ENCODE measurements around the gene SCO1.

SCO1 gene

DNA sequence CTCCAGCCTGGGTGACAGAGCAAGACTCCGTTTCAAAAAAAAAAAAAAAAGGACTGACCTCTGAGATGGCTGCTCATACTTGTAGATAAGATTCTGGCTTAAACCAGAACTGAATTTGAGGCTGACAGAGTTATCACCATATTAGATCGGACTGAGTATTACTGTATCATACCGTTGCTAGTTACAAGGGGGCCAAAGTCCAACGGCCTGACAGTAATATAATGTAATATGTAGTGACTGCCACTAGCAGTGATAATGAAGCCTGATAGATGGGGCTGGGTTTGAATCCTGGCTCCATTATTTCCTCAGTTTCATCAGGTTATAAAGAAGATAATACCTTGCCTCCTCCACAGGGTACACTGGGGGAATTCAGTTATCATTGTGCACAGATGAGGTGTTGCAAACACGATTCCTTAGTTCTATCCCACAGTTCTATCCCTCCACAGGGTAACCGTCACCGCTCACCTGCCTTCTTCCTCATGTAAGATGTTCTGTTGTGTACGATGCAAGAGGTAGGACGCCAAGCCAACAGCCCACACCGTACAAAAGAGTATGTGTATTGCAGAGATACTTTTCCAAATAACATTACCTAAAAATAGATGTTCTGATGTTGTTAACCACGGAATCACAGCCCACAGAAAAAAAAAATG is 27.3 kb upstream of the SCO1 start:
- DNase-seq (ENCODE audit: insufficient read length, low spot score): no peak
- TF ChIP-seq, protein P1, sequence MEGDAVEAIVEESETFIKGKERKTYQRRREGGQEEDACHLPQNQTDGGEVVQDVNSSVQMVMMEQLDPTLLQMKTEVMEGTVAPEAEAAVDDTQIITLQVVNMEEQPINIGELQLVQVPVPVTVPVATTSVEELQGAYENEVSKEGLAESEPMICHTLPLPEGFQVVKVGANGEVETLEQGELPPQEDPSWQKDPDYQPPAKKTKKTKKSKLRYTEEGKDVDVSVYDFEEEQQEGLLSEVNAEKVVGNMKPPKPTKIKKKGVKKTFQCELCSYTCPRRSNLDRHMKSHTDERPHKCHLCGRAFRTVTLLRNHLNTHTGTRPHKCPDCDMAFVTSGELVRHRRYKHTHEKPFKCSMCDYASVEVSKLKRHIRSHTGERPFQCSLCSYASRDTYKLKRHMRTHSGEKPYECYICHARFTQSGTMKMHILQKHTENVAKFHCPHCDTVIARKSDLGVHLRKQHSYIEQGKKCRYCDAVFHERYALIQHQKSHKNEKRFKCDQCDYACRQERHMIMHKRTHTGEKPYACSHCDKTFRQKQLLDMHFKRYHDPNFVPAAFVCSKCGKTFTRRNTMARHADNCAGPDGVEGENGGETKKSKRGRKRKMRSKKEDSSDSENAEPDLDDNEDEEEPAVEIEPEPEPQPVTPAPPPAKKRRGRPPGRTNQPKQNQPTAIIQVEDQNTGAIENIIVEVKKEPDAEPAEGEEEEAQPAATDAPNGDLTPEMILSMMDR (IDR thresholded peaks at IDR 0.05; ENCODE audit: insufficient read depth, missing control alignments): no peak
- no peak for FAIRE-seq

DNA sequence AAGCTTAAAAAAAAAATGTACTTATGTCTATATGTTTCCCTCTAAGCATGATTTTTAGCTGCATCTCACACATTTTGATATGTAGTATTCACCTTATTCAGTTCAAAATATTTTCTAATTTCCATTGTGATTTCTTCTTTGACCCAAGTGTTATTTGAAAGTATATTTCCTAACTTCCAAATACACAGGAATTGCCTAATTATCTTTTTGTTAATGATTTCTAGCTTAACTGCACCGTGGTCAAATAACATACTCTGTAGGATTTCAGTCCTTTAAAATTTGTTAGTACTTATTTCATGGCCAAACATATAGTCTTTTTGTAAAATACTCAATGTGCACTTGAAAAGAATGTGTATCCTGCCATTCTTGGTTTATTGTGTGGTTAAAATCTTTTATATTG is 21.2 kb upstream of the SCO1 start:
- TF ChIP-seq, protein P1 (IDR thresholded peaks at IDR 0.05; ENCODE audit: insufficient read depth, missing control alignments): no peak
- FAIRE-seq: no peak
- DNase-seq (ENCODE audit: insufficient read length, low spot score): no peak

DNA sequence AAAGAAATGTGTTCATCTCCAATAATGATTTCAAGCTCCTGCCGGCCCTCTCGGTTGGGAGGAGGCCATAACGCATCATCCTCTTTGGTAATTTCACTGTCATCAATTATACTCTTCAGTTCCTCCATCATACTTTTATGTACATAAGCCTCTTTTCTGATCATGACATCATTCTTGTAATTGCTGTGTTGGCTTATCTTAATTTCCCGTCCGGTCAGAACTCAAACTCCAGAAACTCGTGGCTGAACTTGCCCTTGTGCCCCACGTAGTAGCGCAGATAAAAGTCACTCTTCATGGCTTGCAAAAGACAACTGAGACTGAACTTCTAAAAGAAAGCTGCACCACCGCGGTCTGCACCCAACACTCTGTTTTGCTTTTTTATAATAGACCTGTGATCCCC is 18.9 kb upstream of the SCO1 start:
- DNase-seq (ENCODE audit: insufficient read length, low spot score) (no peak), FAIRE-seq (no peak)
- TF ChIP-seq, protein P1 (IDR thresholded peaks at IDR 0.05; ENCODE audit: insufficient read depth, missing control alignments): no peak

DNA sequence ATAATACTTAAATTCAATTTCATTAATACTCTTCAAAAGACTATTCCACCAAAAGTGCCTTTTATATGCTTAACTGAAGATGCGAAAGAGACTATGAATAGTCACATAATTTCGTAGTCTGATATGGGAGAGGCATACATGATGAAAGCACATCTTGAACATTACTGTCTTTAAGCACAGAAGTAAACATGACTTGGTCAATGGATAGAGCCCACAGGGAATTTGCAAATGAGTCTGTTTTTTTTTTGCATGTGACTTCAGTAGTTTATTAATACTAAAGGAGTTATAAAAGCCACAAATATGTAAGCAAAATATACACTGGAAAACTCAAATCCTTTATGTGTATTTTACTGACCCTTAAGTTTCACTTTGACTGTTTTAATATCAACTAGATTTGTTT is 16.0 kb upstream of the SCO1 start:
- TF ChIP-seq, protein P1 (IDR thresholded peaks at IDR 0.05; ENCODE audit: insufficient read depth, missing control alignments): no peak
- no peak for DNase-seq (ENCODE audit: insufficient read length, low spot score)
- no peak for FAIRE-seq

DNA sequence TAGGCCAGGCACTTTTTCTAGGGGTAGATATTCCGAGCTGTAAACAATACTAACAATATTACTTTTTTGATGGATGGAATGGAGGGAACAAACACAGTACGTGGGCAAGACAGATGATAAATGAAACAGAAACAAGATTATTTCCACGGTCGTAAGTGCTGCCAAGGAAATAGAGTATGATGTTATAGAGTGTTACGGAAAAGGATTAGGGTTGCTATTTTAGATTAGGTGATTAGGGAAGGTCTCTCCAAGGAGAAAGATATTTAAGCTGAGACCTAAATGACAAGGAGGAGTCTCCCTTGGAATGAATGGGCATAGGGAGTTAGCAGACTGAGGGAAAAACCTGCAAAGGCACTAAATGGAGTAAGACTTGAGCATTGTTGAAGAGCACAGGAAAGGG is 8.4 kb upstream of the SCO1 start:
- DNase-seq (ENCODE audit: insufficient read length, low spot score): no peak
- TF ChIP-seq, protein P1 (IDR thresholded peaks at IDR 0.05; ENCODE audit: insufficient read depth, missing control alignments): no peak
- no peak for FAIRE-seq

DNA sequence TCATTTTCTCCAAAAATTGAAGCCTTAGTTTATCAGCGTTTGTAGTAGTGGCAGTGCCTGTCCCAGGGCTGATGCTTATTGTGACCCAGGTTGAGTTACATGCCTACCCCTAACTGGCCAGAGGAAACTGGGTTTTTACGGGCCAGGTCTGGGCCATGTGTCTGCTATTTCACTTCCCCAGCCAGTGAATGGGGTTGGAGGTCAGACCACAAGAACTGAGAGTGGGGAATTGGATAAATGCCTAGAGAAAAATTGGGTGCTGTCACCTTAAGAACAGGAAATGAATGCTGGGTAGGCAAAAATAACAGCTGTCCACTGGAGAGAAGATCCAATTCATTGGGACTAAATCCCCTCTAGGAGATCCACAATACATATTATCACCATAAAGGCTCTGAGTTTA is 5.2 kb upstream of the SCO1 start:
- TF ChIP-seq, protein P1 (IDR thresholded peaks at IDR 0.05; ENCODE audit: insufficient read depth, missing control alignments): no peak
- DNase-seq (ENCODE audit: insufficient read length, low spot score) (no peak), FAIRE-seq (no peak)

DNA sequence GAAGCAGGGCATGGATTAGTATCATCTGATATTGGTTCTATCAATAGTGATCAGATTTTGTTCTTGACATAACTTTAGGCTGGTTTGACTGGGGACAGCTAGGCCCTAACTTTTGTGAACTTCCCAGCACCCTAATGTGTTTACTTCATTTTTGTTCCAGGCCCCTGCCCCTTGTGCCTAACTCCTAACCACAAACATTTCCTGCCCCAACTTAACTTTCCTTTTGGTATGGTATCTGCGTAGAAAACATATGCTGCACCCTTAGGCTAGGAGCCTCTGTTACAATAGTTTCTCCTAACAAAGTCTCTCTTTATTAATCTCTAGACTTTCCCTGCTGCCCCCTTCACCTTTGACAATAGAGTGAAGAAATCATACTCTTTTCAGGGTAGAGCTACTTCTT is 2.5 kb upstream of the SCO1 start:
- FAIRE-seq: no peak
- TF ChIP-seq, protein P1 (IDR thresholded peaks at IDR 0.05; ENCODE audit: insufficient read depth, missing control alignments): no peak

More for the DNA sequence above, 2.5 kb upstream of the SCO1 start:
- DNase-seq (ENCODE audit: insufficient read length, low spot score): no peak

Data from D721Med (cell line).